MCF 10A (cell line): ENCODE measurements around the gene FOXC2. TPM values are rescaled to one million over a fixed set of nuclear protein-coding genes. Genes with fewer than 3 reads are reported as not detected.

Experiments used
- BruUV-seq: library from RNA; stranded (reverse); fragments of 400-500 nt; replicated peaks from 2 replicates; lab custom pipeline; 2021; lab: Mats Ljungman, UMichigan
- CTCF ChIA-PET: fragments of 300-600 bp; sonication (Branson Sonifier 250); formaldehyde crosslinking; extraction: SDS; loops from one replicate; lab custom pipeline; 2021; ENCODE audit warnings: antibody characterized with exemption, inconsistent platforms; lab: Yijun Ruan, JAX
- POLR2A ChIA-PET: fragments of 300-600, 350-650 bp; sonication (Branson Sonifier 250); formaldehyde crosslinking; extraction: SDS; loops from one replicate; lab custom pipeline; 2020; ENCODE audit warnings: antibody characterized with exemption, inconsistent platforms; lab: Yijun Ruan, JAX
- DNase-seq: peaks from one replicate; pipeline ENCODE4 v3.0.0-alpha.2; 2018; ENCODE audit not compliant: unreplicated experiment
- H3K27ac Mint-ChIP-seq: one replicate; pipeline ENCODE4 v1.8.0; 2022; ENCODE audit warnings: mild to moderate bottlenecking, low read depth, mixed read lengths; ENCODE audit not compliant: unreplicated experiment
- H3K27me3 Mint-ChIP-seq: one replicate; pipeline ENCODE4 v1.8.0; 2022; ENCODE audit warnings: mixed read lengths; ENCODE audit not compliant: insufficient read depth, unreplicated experiment
- H3K36me3 Mint-ChIP-seq: one replicate; pipeline ENCODE4 v1.8.0; 2022; ENCODE audit warnings: mild to moderate bottlenecking, moderate library complexity, mixed read lengths; ENCODE audit not compliant: insufficient read depth, unreplicated experiment
- H3K4me1 Mint-ChIP-seq: one replicate; pipeline ENCODE4 v1.8.0; 2022; ENCODE audit warnings: mixed read lengths; ENCODE audit not compliant: insufficient read depth, unreplicated experiment
- H3K4me3 Mint-ChIP-seq: one replicate; pipeline ENCODE4 v1.8.0; 2022; ENCODE audit warnings: mild to moderate bottlenecking, moderate library complexity, mixed read lengths; ENCODE audit not compliant: unreplicated experiment
- H3K9me3 Mint-ChIP-seq: one replicate; pipeline ENCODE4 v1.8.0; 2022; ENCODE audit warnings: mixed read lengths; ENCODE audit not compliant: unreplicated experiment
- intact Hi-C: fragments of 100-400 bp; cut with micrococcal nuclease; formaldehyde crosslinking; loops from 2 replicates; pipeline ENCODE4 v1.14.1; 2022
- total RNA-seq: library from RNA; stranded (reverse); gene quantifications from 2 replicates; pipeline ENCODE4 v1.2.3, GENCODE V29; 2022
- TF ChIP-seq, protein P1 (sequence below): fragments of 200-600 bp; IDR thresholded peaks from one replicate; pipeline ENCODE4 v1.8.0; 2022; ENCODE audit warnings: antibody characterized with exemption, mild to moderate bottlenecking; ENCODE audit not compliant: unreplicated experiment

FOXC2 gene
- total RNA-seq, 1 experiment from 2014 or later = 22.5 TPM

DNA sequence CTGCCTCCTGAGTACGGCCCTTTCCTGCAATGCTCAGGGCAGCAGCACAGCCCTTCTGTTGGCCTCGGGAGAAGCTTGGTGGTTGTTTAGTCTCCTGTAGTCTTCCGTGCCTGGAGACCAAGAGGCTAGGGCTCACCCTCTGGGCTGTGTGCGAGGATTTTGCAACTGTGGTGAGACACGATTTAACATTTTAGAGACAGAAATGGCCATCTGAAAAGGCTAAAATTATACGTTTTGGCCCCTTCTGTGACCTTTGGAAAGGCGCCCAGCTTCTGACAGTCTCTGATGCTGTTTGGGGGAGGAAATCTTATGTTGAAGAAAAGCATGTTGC lies 44.9 kb downstream of the FOXC2 start:
- Mint-ChIP-seq H3K4me3 (no peak overlapping the region), H3K27me3 (no peaks in the 10 kb centered on the region), H3K36me3 (peaks cover 5% of the 10 kb centered on the region), H3K27ac (no peak overlapping the region), H3K4me1 (no peaks in the 10 kb centered on the region), H3K9me3 (no peaks in the 10 kb centered on the region)
- DNase-seq = no peak
- POLR2A ChIA-PET = no interaction called here
- CTCF ChIA-PET = interaction anchor here (0.9 kb wide), 1 partner anchor 21 kb away, joined by 3 read pairs; no protein-coding TSS in a partner anchor
- BruUV-seq = no TSS peak
- intact Hi-C loops = no loop called here
- TF ChIP-seq, protein P1, sequence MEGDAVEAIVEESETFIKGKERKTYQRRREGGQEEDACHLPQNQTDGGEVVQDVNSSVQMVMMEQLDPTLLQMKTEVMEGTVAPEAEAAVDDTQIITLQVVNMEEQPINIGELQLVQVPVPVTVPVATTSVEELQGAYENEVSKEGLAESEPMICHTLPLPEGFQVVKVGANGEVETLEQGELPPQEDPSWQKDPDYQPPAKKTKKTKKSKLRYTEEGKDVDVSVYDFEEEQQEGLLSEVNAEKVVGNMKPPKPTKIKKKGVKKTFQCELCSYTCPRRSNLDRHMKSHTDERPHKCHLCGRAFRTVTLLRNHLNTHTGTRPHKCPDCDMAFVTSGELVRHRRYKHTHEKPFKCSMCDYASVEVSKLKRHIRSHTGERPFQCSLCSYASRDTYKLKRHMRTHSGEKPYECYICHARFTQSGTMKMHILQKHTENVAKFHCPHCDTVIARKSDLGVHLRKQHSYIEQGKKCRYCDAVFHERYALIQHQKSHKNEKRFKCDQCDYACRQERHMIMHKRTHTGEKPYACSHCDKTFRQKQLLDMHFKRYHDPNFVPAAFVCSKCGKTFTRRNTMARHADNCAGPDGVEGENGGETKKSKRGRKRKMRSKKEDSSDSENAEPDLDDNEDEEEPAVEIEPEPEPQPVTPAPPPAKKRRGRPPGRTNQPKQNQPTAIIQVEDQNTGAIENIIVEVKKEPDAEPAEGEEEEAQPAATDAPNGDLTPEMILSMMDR = no peak

DNA sequence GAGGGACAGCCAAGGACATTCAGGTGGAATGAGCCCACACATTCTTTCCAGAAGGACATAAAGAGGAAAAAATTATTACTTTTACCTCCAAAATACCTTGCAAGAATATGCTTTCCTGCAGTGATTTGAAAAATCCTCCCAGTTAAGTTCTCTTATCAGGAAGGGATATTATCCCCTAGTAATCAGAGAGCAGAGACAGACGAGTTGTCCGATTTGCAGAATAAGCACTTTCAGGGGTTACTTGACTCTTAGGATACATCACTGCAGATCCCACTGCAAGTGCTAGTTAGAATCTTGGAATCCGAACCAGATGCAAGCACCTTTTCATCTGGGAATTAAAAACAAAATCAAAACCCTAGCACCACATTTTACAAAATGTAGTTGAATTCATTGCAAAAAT lies 45.3 kb downstream of the FOXC2 start:
- no peak overlapping the region for H3K27ac Mint-ChIP-seq
- no peak overlapping the region for H3K4me3 Mint-ChIP-seq
- TF ChIP-seq, protein P1 = no peak
- ChIA-PET POLR2A (no interaction called here), CTCF (no interaction called here)
- H3K9me3 Mint-ChIP-seq = no peaks in the 10 kb centered on the region
- BruUV-seq = no TSS peak
- H3K27me3 Mint-ChIP-seq = no peaks in the 10 kb centered on the region
- intact Hi-C loops = no loop called here
- no peaks in the 10 kb centered on the region for H3K4me1 Mint-ChIP-seq
- H3K36me3 Mint-ChIP-seq = peaks cover 5% of the 10 kb centered on the region
- no peak for DNase-seq

DNA sequence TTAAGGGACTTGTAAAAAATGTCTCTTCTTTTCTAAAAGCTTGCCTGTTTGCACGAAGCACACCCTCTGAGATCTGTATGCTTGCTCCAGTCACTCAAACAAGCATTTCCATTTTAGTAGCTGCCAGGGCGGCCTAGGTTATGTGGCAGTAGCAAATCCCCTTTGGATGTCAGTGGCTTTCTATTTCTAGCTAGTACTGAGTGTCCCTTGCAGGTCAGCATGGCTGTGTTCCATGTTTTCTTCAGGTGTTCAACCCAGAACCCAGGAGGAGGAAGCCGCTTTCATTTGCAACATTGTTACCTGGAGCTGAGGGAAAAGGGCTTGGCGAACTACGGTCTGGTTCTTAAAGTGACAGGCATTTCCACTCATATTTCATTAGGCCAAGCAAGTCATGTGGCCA lies 48.1 kb downstream of the FOXC2 start:
- H3K36me3 Mint-ChIP-seq = peaks cover under 1% of the 10 kb centered on the region
- intact Hi-C loops = no loop called here

DNA sequence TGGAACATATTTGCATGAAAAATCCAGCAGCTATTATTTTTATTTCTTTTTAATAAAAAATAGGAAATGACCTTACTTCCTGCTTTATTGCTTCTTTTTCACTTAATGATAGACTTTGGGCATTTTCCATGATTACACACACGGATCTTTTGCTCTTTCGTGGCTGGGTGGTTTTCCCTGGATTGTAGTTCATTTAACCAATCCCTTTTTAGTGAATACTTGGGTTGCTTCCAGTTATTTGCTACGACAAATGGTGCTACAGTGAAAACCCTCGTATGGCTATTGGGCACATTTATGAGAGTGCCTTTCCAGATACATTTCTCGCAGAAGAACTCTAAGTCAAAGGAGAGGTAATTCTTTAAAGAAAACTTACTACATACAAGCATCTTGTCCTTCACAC lies 50.3 kb downstream of the FOXC2 start:
- no TSS peak for BruUV-seq
- H3K27ac Mint-ChIP-seq = no peak overlapping the region
- intact Hi-C loops = no loop called here
- peaks cover 7% of the 10 kb centered on the region for H3K9me3 Mint-ChIP-seq
- H3K4me1 Mint-ChIP-seq = no peaks in the 10 kb centered on the region
- no peak overlapping the region for H3K4me3 Mint-ChIP-seq
- no peaks in the 10 kb centered on the region for H3K27me3 Mint-ChIP-seq
- ChIA-PET POLR2A (no interaction called here), CTCF (no interaction called here)
- no peaks in the 10 kb centered on the region for H3K36me3 Mint-ChIP-seq
- TF ChIP-seq, protein P1 = no peak
- no peak for DNase-seq

More for the DNA sequence above, 48.1 kb downstream of the FOXC2 start:
- H3K4me3 Mint-ChIP-seq = no peak overlapping the region
- ChIA-PET POLR2A (interaction anchor here (0.7 to 1.5 kb wide), 2 partner anchors 9 to 36 kb away, joined by 4 to 7 read pairs; no protein-coding TSS in a partner anchor), CTCF (interaction anchor here (0.5 to 1.5 kb wide), 2 partner anchors 50 to 1149 kb away, joined by 3 read pairs; no protein-coding TSS in a partner anchor)
- H3K9me3 Mint-ChIP-seq = no peaks in the 10 kb centered on the region
- no TSS peak for BruUV-seq
- H3K27me3 Mint-ChIP-seq = no peaks in the 10 kb centered on the region
- no peak overlapping the region for H3K27ac Mint-ChIP-seq
- H3K4me1 Mint-ChIP-seq = no peaks in the 10 kb centered on the region
- DNase-seq = no peak
- TF ChIP-seq, protein P1 = no peak
